Epithelial cell of proximal tubule (primary cell): ENCODE measurements around the gene COPB2. TPM values are rescaled to one million over a fixed set of nuclear protein-coding genes. Genes with fewer than 3 reads are reported as not detected.
"Not testable (repeated sequence)": the region's sequence is repeated elsewhere in the genome, so short reads cannot be mapped to it uniquely, and the experiment has no call there.

Experiments
- DNase-seq: peaks from one replicate; pipeline ENCODE4 v3.0.0-alpha.2; 2011; ENCODE audit warnings: low read depth
- H3K4me3 ChIP-seq: 2 replicates; pipeline ENCODE4 v1.5.1; 2011; ENCODE audit warnings: low read depth, mild to moderate bottlenecking, low read length
- CTCF ChIP-seq: conservative IDR thresholded peaks from 2 replicates; pipeline ENCODE4 v1.5.1; 2012; ENCODE audit warnings: low read depth, mild to moderate bottlenecking, low read length
- total RNA-seq: library from RNA; depleted of rRNA; stranded (reverse); fragments of >200 nt; gene quantifications from 2 replicates; pipeline ENCODE4 v1.2.3, GENCODE V29; 2015

Gene COPB2
- total RNA-seq, 1 donor from 2014 or later, result 69.2 TPM

GRCh38 chr3:139396707-139397106, 7.3 kb upstream of the COPB2 start:
- no peak for TF ChIP-seq CTCF
- no peak for DNase-seq
- H3K4me3 ChIP-seq, result no peak overlapping the region

- no peak for TF ChIP-seq CTCF
- H3K4me3 ChIP-seq, result no peak overlapping the region
- no peak for DNase-seq
These were observed 4.7 kb upstream of the COPB2 start for GRCh38 chr3:139394116-139394515.

DNA sequence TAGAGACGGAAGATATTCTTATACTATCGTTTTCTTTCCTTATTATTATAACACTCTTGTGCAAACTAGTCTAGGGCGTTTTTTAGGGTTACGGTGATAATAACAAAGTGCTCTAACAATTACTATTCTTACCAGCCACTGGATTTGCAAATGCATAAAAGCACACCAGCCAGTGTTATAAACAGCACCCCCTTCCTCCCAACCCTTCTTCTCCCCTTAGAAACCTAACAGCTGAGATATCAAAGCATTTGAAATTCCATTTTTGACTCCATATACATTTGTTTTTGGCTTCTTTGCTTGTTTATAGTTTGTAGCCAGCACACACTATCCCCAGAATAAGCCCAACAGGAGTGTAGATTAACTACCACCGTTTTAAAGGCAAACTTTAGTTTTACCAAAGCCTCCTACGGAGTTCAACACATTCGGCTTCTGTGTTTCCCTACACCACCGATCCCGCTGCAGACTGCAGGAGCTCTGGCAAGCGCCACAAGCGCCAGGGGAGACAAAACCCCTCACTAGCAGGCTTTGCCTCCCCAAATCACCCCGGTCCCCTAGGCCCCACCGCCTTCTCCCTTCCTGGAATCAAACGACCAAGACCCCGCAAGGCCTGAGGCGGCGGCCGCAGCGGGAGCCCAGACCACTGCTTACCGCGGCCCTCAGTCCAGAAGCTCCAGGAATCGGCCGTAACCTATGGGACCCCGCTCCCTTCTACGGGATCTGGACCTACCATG, 461 bp downstream of the COPB2 start:
- DNase-seq, result no peak
- peak overlapping the region; percentile 69 for H3K4me3 ChIP-seq
- peak; percentile 3 for TF ChIP-seq CTCF

GRCh38 chr3:139388077-139388476, 1.4 kb downstream of the COPB2 start:
- DNase-seq, result no peak
- H3K4me3 ChIP-seq, result peak overlapping the region; percentile 69
- no peak for TF ChIP-seq CTCF

DNA sequence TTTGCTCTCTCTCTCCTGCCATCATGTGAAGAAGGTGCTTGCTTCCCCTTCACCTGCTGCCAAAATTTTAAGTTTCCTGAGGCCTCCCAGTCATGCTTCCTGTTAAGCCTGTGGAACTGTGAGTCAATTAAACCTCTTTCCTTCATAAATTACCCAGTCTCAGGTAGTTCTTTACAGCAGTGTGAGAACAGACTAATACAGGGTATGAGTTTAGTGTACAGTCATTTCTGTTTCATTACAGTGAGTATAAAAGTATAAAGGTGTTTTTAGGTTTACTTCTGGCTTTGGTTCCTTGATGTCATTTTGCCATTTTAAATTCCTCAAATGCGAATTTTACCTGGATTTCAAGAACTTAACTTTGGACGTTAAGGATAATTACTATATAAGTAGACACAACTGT, 7.2 kb downstream of the COPB2 start:
- not testable (repeated sequence) for DNase-seq, H3K4me3 ChIP-seq

DNA sequence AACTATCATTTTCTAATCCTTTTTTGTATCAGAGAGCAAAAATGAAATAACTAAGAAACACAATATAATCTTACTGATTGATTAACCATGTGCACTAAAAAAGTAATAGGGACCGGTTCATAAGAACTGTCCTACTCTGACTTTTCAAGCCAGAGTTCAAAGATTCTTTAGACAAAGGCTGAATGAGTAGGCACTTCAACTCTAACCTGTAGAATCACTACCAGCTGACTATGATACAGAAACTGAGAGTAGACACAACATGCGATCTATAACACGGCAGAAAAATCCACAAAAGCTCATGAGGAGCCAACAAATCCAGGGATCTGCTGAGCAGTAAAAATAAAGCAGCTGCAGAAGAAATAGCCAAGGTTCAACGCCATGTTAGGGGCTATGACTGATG, 8.9 kb downstream of the COPB2 start:
- no peak for DNase-seq
- H3K4me3 ChIP-seq, result no peak overlapping the region
- TF ChIP-seq CTCF, result no peak

DNA sequence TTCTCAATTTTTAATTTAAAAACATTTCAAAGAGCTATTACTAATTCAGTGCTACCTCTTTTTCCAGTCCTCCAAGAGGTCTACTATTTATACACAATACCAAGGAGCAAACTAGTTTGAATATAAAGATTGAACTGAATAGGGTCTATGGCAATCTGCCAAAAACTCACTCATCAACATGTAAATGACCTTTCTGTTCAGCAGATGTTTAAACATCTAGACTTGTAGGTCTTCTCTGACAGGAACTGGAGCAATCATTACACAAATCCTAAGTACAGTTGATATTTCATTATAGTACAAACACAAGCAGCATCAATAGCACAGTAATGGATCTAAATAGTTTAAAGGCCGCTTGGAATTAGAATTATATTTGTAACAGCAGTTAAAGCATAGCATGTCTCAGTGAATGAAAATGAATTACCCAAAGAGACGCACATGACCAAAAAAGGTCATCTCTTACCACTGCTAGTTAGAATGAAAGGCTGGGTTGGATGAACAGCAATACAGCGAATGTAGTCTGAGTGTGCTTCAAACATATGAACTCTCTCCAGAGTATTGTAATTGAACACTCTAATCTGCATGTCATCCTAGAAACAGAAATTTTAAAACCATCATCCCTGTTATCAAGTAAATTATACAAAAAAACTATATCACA, 10.7 kb downstream of the COPB2 start:
- DNase-seq, result no peak
- no peak for TF ChIP-seq CTCF
- H3K4me3 ChIP-seq, result no peak overlapping the region
